ENCODE data around the gene CLDN9.

Gene CLDN9

DNA sequence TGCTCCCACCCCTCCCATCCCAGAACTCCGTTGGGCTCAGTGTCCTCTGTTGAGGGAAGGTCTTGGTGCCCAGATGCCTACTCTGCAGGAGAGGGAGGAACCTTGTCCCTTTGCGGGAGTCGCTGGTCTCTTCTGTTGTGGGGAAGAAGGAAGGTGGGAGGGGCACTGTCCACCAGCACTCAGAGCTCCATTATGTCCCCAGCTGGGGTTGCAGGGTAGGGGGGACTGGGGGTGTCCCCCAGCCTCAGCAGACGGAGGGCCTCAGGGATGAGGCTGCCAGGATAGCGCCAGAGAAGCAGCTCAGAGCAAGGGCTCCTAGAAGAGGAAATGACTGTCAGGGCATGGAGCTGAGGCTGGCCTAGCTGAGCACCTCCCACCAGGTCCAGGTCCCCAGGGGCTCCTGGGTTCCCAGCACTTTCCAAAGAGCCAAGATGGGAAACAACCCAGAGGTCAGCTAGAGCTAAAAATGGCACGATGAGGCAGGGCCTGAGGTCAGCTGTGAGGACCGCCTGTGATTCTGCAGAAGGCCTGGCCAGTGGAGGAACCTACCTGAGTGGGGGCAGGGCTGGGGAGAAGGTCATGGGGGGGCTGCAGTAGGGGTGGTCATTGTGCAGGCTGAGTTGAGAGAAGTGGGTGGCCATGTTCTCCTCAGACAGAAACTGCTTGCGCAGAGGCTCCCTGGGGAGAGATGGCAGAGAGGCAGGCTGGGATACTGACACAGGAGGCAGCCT lies 10.1 kb downstream of the CLDN9 start:
- Histone ChIP-seq H3K4me3 (ENCODE audit: low read length) (peak overlapping the region; percentile 96), H3K9me3 (ENCODE audit: control insufficient read depth, low read length) (no peaks in the 10 kb centered on the region), H3K36me3 (ENCODE audit: control insufficient read depth, insufficient read depth, low read length, severe bottlenecking) (peaks cover 18% of the 10 kb centered on the region), H3K27me3 (replicated peaks; ENCODE audit: control insufficient read depth, insufficient read depth, low read length) (peaks cover 7% of the 10 kb centered on the region), H3K4me1 (ENCODE audit: control insufficient read depth, insufficient read depth, low read length) (peaks cover 23% of the 10 kb centered on the region), H3K9ac (ENCODE audit: low read length) (peak overlapping the region; percentile 100)
- DNase-seq (ENCODE audit: low read depth) = peak; percentile 33

DNA sequence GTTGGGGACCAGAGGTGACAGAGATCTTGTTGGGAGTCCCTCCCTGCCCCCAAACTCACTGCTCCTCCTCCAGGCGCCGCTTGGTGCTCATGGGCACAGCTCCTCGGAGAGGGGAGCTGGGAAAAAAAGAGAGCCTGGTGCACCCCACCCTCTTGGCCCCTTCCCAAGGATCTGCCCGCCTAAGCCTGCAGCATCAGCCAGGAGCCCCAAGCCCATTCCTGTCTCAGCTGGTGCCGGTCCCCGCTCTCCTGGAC lies 10.6 kb downstream of the CLDN9 start:
- H3K36me3 ChIP-seq (ENCODE audit: control insufficient read depth, insufficient read depth, low read length, severe bottlenecking) = peaks cover 18% of the 10 kb centered on the region
- H3K9me3 ChIP-seq (ENCODE audit: control insufficient read depth, low read length) = no peaks in the 10 kb centered on the region
- peaks cover 4% of the 10 kb centered on the region for H3K27me3 ChIP-seq (replicated peaks; ENCODE audit: control insufficient read depth, insufficient read depth, low read length)
- H3K9ac ChIP-seq (ENCODE audit: low read length) = peak overlapping the region; percentile 100
- peaks cover 23% of the 10 kb centered on the region for H3K4me1 ChIP-seq (ENCODE audit: control insufficient read depth, insufficient read depth, low read length)
- peak; percentile 70 for DNase-seq (ENCODE audit: low read depth)
- H3K4me3 ChIP-seq (ENCODE audit: low read length) = peak overlapping the region; percentile 96

DNA sequence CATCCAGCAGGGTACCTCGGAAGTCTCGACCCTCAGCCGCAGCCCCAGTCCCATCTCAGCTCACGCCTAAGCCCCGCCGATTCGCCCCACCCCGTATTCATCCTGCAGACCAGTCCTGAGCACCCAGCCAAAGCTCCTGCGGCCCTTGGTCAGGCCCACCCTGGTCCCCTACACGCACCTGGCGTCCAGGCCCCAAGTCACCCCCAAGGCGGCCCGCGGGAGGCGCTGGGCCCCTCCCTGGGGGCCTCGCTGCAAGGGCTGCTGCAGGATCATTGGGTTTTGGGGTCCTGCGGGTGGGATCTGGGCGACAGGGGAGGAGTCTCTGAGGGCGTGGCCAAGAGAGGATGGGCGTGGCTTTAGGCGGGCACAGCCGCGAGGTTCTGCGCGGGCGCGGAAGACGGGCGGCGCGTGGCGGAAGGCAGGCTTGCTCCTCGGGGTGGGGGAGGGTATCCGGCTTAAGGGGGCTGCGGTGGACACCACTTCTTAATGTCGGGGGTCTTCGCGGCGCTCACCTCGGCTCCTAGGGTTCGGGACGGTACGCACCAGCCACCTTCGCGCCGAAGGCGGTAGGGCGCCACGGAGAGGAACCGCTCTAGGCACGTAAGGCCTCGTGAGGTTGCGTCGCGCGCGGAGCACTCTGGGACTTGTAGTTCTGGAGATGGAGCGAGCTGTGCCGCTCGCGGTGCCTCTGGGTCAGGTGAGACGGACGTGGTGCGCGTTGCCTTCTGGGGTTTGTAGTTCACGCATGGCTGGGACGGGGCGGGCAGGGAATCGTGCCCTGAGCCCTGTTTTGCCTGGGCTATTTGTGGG lies 11.2 kb downstream of the CLDN9 start, which contains the start of the genes HCFC1R1 and THOC6:
HCFC1R1 (minus strand) TSS at position 274 of the 810 bp plus-strand sequence; CDS start at position 273, 1 bp downstream.
THOC6 (plus strand) TSS at position 367 of the 810 bp plus-strand sequence; CDS start at position 659, 292 bp downstream.
- H3K27me3 ChIP-seq (replicated peaks; ENCODE audit: control insufficient read depth, insufficient read depth, low read length) = no peaks in the 10 kb centered on the region
- peaks cover 18% of the 10 kb centered on the region for H3K36me3 ChIP-seq (ENCODE audit: control insufficient read depth, insufficient read depth, low read length, severe bottlenecking)
- peak within 1 kb of the TSS; percentile 96 for H3K4me3 ChIP-seq (ENCODE audit: low read length)
- H3K4me1 ChIP-seq (ENCODE audit: control insufficient read depth, insufficient read depth, low read length) = peaks cover 27% of the 10 kb centered on the region
- no peaks in the 10 kb centered on the region for H3K9me3 ChIP-seq (ENCODE audit: control insufficient read depth, low read length)
- peak; percentile 98 for DNase-seq (ENCODE audit: low read depth)
- H3K9ac ChIP-seq (ENCODE audit: low read length) = peak within 1 kb of the TSS; percentile 100

DNA sequence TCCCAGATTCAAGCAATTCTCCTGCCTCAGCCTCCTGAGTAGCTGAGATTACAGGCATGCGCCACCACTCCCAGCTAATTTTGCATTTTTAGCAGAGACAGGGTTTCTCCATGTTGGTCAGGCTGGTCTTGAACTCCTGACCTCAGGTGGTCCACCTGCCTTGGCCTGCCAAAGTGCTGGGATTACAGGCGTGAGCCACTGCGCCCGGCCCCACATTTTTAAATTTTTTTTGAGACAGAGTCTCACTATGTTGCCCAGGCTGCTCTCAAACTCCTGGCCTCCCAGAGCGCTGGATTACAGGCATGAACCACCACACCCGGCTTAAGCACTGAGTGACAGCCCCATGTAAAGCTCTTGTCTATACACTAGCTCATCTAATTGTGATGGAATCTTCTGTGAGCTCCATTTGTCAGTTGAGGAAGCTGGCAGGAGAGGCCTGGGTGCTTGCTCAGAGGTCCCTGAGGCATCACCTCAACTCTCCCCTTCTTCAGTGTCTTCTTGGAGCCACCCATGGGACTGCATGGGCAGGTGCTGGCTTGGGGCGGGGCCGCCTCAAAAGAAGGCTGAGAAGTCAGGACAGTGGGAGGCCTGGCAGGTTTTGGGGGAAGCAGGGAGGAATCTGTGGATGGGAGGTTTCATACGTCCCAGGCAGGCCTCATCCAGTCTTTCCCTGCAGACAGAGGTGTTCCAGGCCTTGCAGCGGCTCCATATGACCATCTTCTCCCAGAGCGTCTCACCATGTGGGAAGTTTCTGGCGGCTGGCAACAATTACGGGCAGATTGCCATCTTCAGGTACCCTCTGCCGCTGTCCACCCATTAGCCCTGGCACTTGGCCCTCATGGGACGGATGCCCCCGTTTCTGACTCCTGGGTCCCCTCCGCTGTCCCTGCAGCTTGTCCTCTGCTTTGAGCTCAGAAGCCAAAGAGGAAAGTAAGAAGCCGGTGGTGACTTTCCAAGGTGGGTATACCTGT lies 12.6 kb downstream of the CLDN9 start:
- DNase-seq (ENCODE audit: low read depth) = no peak

DNA sequence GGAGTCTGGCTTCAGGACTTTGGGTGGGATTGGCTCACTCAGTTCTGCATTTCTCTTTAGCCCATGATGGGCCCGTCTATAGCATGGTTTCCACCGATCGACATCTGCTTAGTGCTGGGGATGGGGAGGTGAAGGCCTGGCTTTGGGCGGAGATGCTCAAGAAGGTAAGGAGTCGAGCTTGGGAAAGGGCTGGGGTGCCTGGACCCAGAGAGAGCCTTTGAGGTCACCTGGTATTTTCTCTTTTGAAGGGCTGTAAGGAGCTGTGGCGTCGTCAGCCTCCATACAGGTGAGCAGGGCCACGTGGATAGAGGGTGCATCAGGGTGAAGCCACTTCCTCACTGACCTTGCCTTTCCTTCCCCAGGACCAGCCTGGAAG lies 13.3 kb downstream of the CLDN9 start:
- H3K4me1 ChIP-seq (ENCODE audit: control insufficient read depth, insufficient read depth, low read length) = peaks cover 27% of the 10 kb centered on the region
- H3K36me3 ChIP-seq (ENCODE audit: control insufficient read depth, insufficient read depth, low read length, severe bottlenecking) = peaks cover 18% of the 10 kb centered on the region
- H3K9ac ChIP-seq (ENCODE audit: low read length) = no peak overlapping the region
- no peak overlapping the region for H3K4me3 ChIP-seq (ENCODE audit: low read length)
- H3K27me3 ChIP-seq (replicated peaks; ENCODE audit: control insufficient read depth, insufficient read depth, low read length) = no peaks in the 10 kb centered on the region
- no peak for DNase-seq (ENCODE audit: low read depth)
- no peaks in the 10 kb centered on the region for H3K9me3 ChIP-seq (ENCODE audit: control insufficient read depth, low read length)

More for the DNA sequence above, 12.6 kb downstream of the CLDN9 start:
- H3K9ac ChIP-seq (ENCODE audit: low read length) = no peak overlapping the region
- peaks cover 18% of the 10 kb centered on the region for H3K36me3 ChIP-seq (ENCODE audit: control insufficient read depth, insufficient read depth, low read length, severe bottlenecking)
- no peaks in the 10 kb centered on the region for H3K27me3 ChIP-seq (replicated peaks; ENCODE audit: control insufficient read depth, insufficient read depth, low read length)
- no peaks in the 10 kb centered on the region for H3K9me3 ChIP-seq (ENCODE audit: control insufficient read depth, low read length)
- H3K4me1 ChIP-seq (ENCODE audit: control insufficient read depth, insufficient read depth, low read length) = peaks cover 27% of the 10 kb centered on the region
- no peak overlapping the region for H3K4me3 ChIP-seq (ENCODE audit: low read length)

DNA sequence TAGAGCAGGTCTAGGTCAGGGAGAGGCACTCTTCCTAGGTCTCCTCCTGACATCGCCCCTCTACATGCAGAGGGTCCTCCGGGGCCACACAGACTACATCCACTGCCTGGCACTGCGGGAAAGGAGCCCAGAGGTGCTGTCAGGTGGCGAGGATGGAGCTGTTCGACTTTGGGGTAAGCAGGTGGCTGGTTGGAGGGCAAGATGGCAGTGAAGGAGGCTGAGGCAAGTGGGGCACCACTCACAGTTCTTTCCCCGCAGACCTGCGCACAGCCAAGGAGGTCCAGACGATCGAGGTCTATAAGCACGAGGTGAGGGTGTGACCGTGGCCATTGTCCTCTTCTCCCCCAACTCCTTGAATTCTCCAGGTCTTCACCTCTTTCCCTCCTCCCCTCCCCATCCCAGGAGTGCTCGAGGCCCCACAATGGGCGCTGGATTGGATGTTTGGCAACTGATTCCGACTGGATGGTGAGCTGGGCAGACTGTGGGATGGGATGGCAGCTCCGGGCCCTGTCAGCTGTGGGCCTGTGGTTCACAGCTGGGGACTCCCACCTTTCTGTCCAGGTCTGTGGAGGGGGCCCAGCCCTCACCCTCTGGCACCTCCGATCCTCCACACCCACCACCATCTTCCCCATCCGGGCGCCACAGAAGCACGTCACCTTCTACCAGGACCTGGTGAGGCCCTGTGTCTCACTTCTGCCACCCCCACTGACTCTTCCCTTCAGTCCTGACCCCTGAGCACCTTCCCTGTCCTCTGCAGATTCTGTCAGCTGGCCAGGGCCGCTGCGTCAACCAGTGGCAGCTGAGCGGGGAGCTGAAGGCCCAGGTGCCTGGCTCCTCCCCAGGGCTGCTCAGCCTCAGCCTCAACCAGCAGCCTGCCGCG lies 14.1 kb downstream of the CLDN9 start:
- no peaks in the 10 kb centered on the region for H3K27me3 ChIP-seq (replicated peaks; ENCODE audit: control insufficient read depth, insufficient read depth, low read length)
- H3K4me1 ChIP-seq (ENCODE audit: control insufficient read depth, insufficient read depth, low read length) = peaks cover 23% of the 10 kb centered on the region
- DNase-seq (ENCODE audit: low read depth) = no peak
- peaks cover 18% of the 10 kb centered on the region for H3K36me3 ChIP-seq (ENCODE audit: control insufficient read depth, insufficient read depth, low read length, severe bottlenecking)
- no peak overlapping the region for H3K4me3 ChIP-seq (ENCODE audit: low read length)
- no peaks in the 10 kb centered on the region for H3K9me3 ChIP-seq (ENCODE audit: control insufficient read depth, low read length)
- no peak overlapping the region for H3K9ac ChIP-seq (ENCODE audit: low read length)

DNA sequence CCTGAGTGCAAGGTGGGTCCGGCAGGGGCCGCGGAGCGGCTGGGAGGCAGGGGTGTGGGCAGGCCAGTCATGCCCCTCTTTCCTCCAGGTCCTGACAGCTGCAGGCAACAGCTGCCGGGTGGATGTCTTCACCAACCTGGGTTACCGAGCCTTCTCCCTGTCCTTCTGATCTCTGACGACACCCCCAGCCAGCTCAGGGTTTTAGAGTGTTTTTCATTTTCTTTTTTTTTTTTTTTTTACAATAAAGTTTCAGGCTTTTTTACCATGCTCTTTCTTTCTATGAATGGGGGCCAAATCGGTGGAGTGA lies 14.7 kb downstream of the CLDN9 start:
- no peaks in the 10 kb centered on the region for H3K9me3 ChIP-seq (ENCODE audit: control insufficient read depth, low read length)
- H3K27me3 ChIP-seq (replicated peaks; ENCODE audit: control insufficient read depth, insufficient read depth, low read length) = peaks cover 5% of the 10 kb centered on the region
- H3K4me1 ChIP-seq (ENCODE audit: control insufficient read depth, insufficient read depth, low read length) = peaks cover 18% of the 10 kb centered on the region
- H3K4me3 ChIP-seq (ENCODE audit: low read length) = no peak overlapping the region
- H3K9ac ChIP-seq (ENCODE audit: low read length) = no peak overlapping the region
- DNase-seq (ENCODE audit: low read depth) = no peak
- peaks cover 18% of the 10 kb centered on the region for H3K36me3 ChIP-seq (ENCODE audit: control insufficient read depth, insufficient read depth, low read length, severe bottlenecking)

DNA sequence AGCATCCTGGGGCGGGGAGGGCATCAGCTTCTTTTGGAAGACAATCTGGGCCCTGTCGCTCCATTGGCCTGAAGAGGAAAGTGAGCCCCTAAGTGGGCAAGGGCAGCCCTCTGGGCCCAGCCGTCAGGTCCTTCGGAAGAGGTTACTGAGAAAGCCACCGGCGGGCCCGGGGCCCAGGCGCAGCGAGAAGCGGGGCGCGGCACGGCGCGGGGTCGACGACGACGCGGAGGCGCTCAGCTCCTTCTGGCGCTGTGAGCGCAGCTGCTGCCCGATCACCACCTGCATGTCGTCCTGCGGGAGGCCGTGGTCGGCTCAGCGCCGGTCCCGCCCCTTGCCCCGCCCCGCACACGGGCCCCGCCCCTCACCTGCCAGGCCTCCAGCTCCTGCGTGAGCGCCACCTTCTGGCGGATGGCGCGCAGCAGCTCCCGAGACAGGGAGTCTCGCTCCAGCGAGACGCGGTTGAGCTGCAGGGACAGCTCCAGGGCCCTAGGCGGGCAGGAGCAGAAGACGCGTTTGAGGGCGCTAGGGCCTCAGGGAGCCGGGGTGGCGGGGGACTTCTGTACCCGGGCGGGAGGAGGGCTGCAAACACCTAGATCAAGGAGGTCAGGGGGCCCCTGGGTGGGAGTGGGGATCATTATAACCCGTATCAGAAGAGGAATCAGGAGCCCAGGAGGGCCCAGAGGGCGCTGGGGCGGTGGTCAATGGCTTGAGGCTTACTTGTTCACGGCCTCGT lies 15.4 kb downstream of the CLDN9 start:
- no peak overlapping the region for H3K9ac ChIP-seq (ENCODE audit: low read length)
- DNase-seq (ENCODE audit: low read depth) = peak; percentile 67
- H3K4me3 ChIP-seq (ENCODE audit: low read length) = no peak overlapping the region
- H3K4me1 ChIP-seq (ENCODE audit: control insufficient read depth, insufficient read depth, low read length) = peaks cover 11% of the 10 kb centered on the region
- H3K27me3 ChIP-seq (replicated peaks; ENCODE audit: control insufficient read depth, insufficient read depth, low read length) = peaks cover 11% of the 10 kb centered on the region
- H3K9me3 ChIP-seq (ENCODE audit: control insufficient read depth, low read length) = no peaks in the 10 kb centered on the region
- H3K36me3 ChIP-seq (ENCODE audit: control insufficient read depth, insufficient read depth, low read length, severe bottlenecking) = peaks cover 18% of the 10 kb centered on the region

DNA sequence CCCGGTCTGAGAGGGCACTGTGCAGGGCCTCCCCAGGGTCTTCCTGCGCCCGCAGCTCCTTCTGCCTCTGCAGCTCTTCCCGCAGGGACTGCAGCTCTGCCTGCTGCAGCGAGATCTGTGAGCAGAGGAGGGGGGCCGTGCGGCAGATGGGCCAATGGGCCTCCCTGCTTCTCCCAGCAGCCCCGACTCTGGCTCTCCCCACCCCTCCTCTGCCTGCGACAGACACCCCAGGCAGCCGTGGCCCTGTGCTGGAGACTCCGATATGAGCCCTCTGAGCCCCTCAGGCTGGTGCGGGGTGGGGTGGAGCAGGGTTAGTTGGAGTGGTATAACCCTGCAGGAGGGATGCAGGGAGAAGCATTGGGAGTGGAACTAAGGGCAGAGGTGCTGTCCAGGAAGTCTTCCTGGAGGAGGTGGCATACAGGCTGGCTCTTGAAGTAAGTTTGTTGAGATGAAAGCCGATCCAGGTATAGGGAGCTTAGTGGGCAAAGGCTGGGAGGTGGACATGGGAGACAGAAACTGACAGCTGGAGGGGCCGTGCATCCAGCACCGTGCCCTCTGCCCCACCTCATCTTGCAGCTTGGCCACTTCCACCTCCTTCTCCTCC lies 16.1 kb downstream of the CLDN9 start:
- H3K4me3 ChIP-seq (ENCODE audit: low read length) = no peak overlapping the region
- H3K4me1 ChIP-seq (ENCODE audit: control insufficient read depth, insufficient read depth, low read length) = peaks cover 7% of the 10 kb centered on the region
- H3K9ac ChIP-seq (ENCODE audit: low read length) = no peak overlapping the region
- no peaks in the 10 kb centered on the region for H3K9me3 ChIP-seq (ENCODE audit: control insufficient read depth, low read length)
- DNase-seq (ENCODE audit: low read depth) = no peak
- H3K36me3 ChIP-seq (ENCODE audit: control insufficient read depth, insufficient read depth, low read length, severe bottlenecking) = peaks cover 18% of the 10 kb centered on the region
- peaks cover 17% of the 10 kb centered on the region for H3K27me3 ChIP-seq (replicated peaks; ENCODE audit: control insufficient read depth, insufficient read depth, low read length)

Measured in adipocyte (in vitro differentiated cells).